HepG2 (cell line): ENCODE measurements around the gene SYT11. TPM values are rescaled to one million over a fixed set of nuclear protein-coding genes. Genes with fewer than 3 reads are reported as not detected.

Experiments
- DMAP1 ChIP-seq: IDR thresholded peaks from 2 replicates; pipeline ENCODE4 v1.6.1; 2016
- ELF3 ChIP-seq: IDR thresholded peaks from 2 replicates; pipeline ENCODE4 v1.6.1; 2016; ENCODE audit warnings: missing genetic modification reagents, missing compliant biosample characterization
- FOXP4 ChIP-seq: sonication (generic); formaldehyde crosslinking; IDR thresholded peaks from 2 replicates; pipeline ENCODE4 v1.4.0; 2020; ENCODE audit warnings: missing genetic modification reagents
- GATAD2A ChIP-seq: IDR thresholded peaks from 2 replicates; pipeline ENCODE4 v1.6.1; 2016
- HNRNPUL1 ChIP-seq: fragments of 200-400 bp; formaldehyde crosslinking; IDR thresholded peaks from 2 replicates; pipeline ENCODE4 v1.6.1; 2017; ENCODE audit warnings: low read depth, mild to moderate bottlenecking, low read length, moderate library complexity
- KDM1A ChIP-seq: IDR thresholded peaks from 2 replicates; pipeline ENCODE4 v1.6.1; 2016; ENCODE audit warnings: missing compliant biosample characterization
- KDM3A ChIP-seq: IDR thresholded peaks from 2 replicates; pipeline ENCODE4 v1.6.1; 2018; ENCODE audit warnings: low read depth, missing compliant biosample characterization
- MIXL1 ChIP-seq: IDR thresholded peaks from 2 replicates; pipeline ENCODE4 v1.6.1; 2016
- MLX ChIP-seq: IDR thresholded peaks from 2 replicates; pipeline ENCODE4 v1.6.1; 2016
- MTA3 ChIP-seq: sonication (generic); formaldehyde crosslinking; IDR thresholded peaks from 2 replicates; pipeline ENCODE4 v1.4.0; 2020; ENCODE audit warnings: missing genetic modification reagents
- NCOA5 ChIP-seq: sonication (generic); formaldehyde crosslinking; IDR thresholded peaks from 2 replicates; pipeline ENCODE4 v1.4.0; 2020; ENCODE audit warnings: missing genetic modification reagents
- PAXIP1 ChIP-seq: sonication (generic); formaldehyde crosslinking; conservative IDR thresholded peaks from 2 replicates; pipeline ENCODE4 v1.4.0; 2020; ENCODE audit warnings: mild to moderate bottlenecking, missing genetic modification reagents, moderate library complexity
- PHF21A ChIP-seq: sonication (generic); formaldehyde crosslinking; IDR thresholded peaks from 2 replicates; pipeline ENCODE4 v1.5.0; 2020; ENCODE audit warnings: mild to moderate bottlenecking, missing genetic modification reagents
- RXRB ChIP-seq: IDR thresholded peaks from 2 replicates; pipeline ENCODE4 v1.6.1; 2016; ENCODE audit warnings: borderline replicate concordance, missing genetic modification reagents, missing compliant biosample characterization
- SAP130 ChIP-seq: IDR thresholded peaks from 2 replicates; pipeline ENCODE4 v1.6.1; 2016; ENCODE audit warnings: low read depth
- TFE3 ChIP-seq: IDR thresholded peaks from 2 replicates; pipeline ENCODE4 v1.6.1; 2016
- THAP11 ChIP-seq: IDR thresholded peaks from 2 replicates; pipeline ENCODE4 v1.6.1; 2016; ENCODE audit warnings: missing biosample characterization, missing genetic modification reagents
- ZBTB21 ChIP-seq: sonication (generic); formaldehyde crosslinking; IDR thresholded peaks from 2 replicates; pipeline ENCODE4 v1.4.0; 2020; ENCODE audit warnings: missing genetic modification reagents
- ZFY ChIP-seq: sonication (generic); formaldehyde crosslinking; IDR thresholded peaks from 2 replicates; pipeline ENCODE4 v1.4.0; 2020; ENCODE audit warnings: missing genetic modification reagents
- ZMYM3 ChIP-seq: sonication (generic); formaldehyde crosslinking; IDR thresholded peaks from 2 replicates; pipeline ENCODE4 v1.5.1; 2020; ENCODE audit warnings: mild to moderate bottlenecking, missing genetic modification reagents
- ZNF253 ChIP-seq: sonication (generic); formaldehyde crosslinking; IDR thresholded peaks from 2 replicates; pipeline ENCODE4 v1.8.0; 2022; ENCODE audit warnings: mild to moderate bottlenecking, missing genetic modification reagents, borderline replicate concordance
- polyA plus RNA-seq, 8 experiments: library from polyadenylated mRNA; depleted of rRNA in 3 of 8; stranded (reverse) in 7 of 8; unstranded in 1 of 8; fragments of >200 nt; fragmentation: Illumina TruSeq in 4 of 8; extraction: Trizol in 4 of 8; gene quantifications; 2 replicates each; pipeline versions ENCODE4 v1.2.1 to v1.2.3, GENCODE V29; 2011 to 2016; ENCODE audit warnings: low read depth in 4 of 8, missing spikeins in 1 of 8, mixed read lengths in 1 of 8; ENCODE audit not compliant: insufficient read depth in 1 of 8
- total RNA-seq, 5 experiments: library from RNA; depleted of rRNA; stranded (reverse); fragments of >200 nt; fragmentation: Illumina TruSeq; extraction: Trizol; gene quantifications; 2 replicates each; pipeline ENCODE4 v1.2.3, GENCODE V29; 2016; ENCODE audit warnings: low read depth in 1 of 5
- TF ChIP-seq, protein P1 (sequence below): IDR thresholded peaks from 2 replicates; pipeline ENCODE4 v1.6.1; 2016; ENCODE audit warnings: missing genetic modification reagents, missing compliant biosample characterization

SYT11 gene
- total and polyA plus RNA-seq, 2 of the 13 experiments (the other 11 are each of a cell fraction or from before 2014, with no cell fraction given): 0.22 to 0.59 TPM

DNA sequence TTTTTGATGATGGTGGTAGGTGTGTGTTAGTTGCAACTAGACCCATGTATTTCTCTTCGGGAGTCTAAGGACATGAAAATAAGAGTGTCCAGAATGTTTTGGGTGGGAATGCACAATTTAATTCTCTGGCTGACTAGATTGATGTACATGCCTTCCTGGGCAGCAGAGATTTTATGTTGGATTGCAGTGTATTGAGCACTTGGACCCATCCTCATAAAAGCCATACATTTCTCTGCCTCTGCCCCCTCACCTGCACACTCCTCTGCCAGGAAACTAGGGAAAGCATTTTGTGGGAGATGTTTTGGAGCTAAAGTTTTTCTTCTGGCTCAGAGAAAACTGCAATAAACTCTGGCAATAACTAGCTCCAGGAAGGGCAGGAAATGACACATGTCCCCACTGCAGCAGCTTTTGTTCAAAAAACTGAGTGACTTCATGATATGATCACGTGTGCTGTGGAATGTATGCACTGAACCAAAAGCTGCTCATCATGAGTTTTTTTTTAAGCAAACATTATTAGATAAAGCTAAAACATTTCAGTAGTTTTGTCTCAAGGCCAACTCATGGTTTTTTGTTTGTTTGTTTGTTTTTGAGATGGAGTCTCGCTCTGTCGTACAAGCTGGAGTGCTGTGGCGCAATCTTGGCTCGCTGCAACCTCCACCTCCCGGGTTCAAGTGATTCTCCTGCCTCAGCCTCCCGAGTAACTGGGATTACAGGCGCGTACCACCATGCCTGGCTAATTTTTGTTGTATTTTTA, 34.2 kb downstream of the SYT11 start (continued):
- TF ChIP-seq SAP130 (CRISPR knock-in tag) (peak; percentile 82), RXRB (peak; percentile 28; the same call in 1 of the 2 replicates), KDM1A (peak; percentile 95), FOXP4 (peak; percentile 83), KDM3A (no peak), MLX (CRISPR knock-in tag) (peak; percentile 82), TFE3 (CRISPR knock-in tag) (peak; percentile 86; the same call in 1 of the 2 replicates), MTA3 (CRISPR knock-in tag) (no peak), GATAD2A (peak; percentile 60), THAP11 (0 out of 2 replicates have a peak, but pooled peaks have one; percentile 34), NCOA5 (CRISPR knock-in tag) (no peak), ELF3 (CRISPR knock-in tag) (peak; percentile 61; the same call in 1 of the 2 replicates), ZNF253 (CRISPR knock-in tag) (no peak), DMAP1 (0 out of 2 replicates have a peak, but pooled peaks have one; percentile 25), HNRNPUL1 (no peak), MIXL1 (0 out of 2 replicates have a peak, but pooled peaks have one; percentile 44), PHF21A (CRISPR knock-in tag) (0 out of 2 replicates have a peak, but pooled peaks have one; percentile 24), PAXIP1 (CRISPR knock-in tag) (peak; percentile 51), ZFY (CRISPR knock-in tag) (no peak), ZMYM3 (CRISPR knock-in tag) (peak; percentile 95), ZBTB21 (CRISPR knock-in tag) (peak; percentile 81)
- TF ChIP-seq, protein P1, sequence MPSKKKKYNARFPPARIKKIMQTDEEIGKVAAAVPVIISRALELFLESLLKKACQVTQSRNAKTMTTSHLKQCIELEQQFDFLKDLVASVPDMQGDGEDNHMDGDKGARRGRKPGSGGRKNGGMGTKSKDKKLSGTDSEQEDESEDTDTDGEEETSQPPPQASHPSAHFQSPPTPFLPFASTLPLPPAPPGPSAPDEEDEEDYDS (CRISPR knock-in tag): peak; percentile 25; the same call in 1 of the 2 replicates
